ENCODE results near the gene TCF15.

DNA sequence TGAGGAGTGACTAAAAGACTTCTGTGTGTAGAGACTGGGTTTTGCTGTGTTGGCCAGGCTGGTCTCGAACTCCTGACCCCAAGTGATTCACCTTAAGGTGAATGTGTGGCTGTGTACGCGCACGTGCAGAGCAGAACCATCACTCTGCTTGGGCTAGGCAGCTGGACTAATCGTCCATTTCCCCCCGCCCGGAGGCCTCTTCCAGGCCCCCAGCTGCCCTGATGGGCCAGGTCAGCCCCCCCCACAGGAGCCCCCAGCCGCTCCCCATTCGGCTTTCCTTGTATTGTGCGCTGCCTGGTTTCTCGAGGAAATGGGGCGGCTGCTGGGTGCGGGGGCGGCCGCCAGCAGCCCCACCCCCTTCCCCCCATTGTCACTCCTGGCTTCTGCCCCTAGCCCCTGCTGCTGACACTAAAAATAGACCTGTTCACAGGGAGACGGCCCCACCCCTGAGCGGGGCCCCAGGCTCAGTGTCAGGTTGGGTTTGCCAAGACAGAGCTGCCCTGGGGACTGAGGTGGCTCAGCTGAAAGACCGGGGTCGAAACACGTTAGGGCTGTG lies 41.9 kb downstream of the TCF15 start:
- TF ChIP-seq, protein P1, sequence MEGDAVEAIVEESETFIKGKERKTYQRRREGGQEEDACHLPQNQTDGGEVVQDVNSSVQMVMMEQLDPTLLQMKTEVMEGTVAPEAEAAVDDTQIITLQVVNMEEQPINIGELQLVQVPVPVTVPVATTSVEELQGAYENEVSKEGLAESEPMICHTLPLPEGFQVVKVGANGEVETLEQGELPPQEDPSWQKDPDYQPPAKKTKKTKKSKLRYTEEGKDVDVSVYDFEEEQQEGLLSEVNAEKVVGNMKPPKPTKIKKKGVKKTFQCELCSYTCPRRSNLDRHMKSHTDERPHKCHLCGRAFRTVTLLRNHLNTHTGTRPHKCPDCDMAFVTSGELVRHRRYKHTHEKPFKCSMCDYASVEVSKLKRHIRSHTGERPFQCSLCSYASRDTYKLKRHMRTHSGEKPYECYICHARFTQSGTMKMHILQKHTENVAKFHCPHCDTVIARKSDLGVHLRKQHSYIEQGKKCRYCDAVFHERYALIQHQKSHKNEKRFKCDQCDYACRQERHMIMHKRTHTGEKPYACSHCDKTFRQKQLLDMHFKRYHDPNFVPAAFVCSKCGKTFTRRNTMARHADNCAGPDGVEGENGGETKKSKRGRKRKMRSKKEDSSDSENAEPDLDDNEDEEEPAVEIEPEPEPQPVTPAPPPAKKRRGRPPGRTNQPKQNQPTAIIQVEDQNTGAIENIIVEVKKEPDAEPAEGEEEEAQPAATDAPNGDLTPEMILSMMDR (IDR thresholded peaks at IDR 0.05) = no peak
- TF ChIP-seq POLR2AphosphoS5 (IDR thresholded peaks at IDR 0.05) = no peak
- TF ChIP-seq POLR2A (IDR thresholded peaks at IDR 0.05) = no peak
